ENCODE data around the gene UBE2D1. TPM values are rescaled to one million over a fixed set of nuclear protein-coding genes. Genes with fewer than 3 reads are reported as not detected.

UBE2D1 gene
- total RNA-seq, 1 experiment from 2014 or later = 24.6 TPM

GRCh38 chr10:58372607-58373441 is 38.0 kb downstream of the UBE2D1 start:
- DNase-seq (ENCODE audit: low spot score) (no peak), ATAC-seq (no peak)
- no peaks in the 10 kb centered on the region for H3K4me1 Mint-ChIP-seq
- H3K9me3 Mint-ChIP-seq = no peaks in the 10 kb centered on the region
- no peaks in the 10 kb centered on the region; the same call in 1 of the 2 replicates for H3K27me3 Mint-ChIP-seq (ENCODE audit: low read depth)
- ChIA-PET POLR2A (no interaction called here), CTCF (interaction anchor here (1.5 kb wide), 1 partner anchor 12 kb away, joined by 7 read pairs; the partner anchor contains the start of gene TFAM)
- TF ChIP-seq, protein P1, sequence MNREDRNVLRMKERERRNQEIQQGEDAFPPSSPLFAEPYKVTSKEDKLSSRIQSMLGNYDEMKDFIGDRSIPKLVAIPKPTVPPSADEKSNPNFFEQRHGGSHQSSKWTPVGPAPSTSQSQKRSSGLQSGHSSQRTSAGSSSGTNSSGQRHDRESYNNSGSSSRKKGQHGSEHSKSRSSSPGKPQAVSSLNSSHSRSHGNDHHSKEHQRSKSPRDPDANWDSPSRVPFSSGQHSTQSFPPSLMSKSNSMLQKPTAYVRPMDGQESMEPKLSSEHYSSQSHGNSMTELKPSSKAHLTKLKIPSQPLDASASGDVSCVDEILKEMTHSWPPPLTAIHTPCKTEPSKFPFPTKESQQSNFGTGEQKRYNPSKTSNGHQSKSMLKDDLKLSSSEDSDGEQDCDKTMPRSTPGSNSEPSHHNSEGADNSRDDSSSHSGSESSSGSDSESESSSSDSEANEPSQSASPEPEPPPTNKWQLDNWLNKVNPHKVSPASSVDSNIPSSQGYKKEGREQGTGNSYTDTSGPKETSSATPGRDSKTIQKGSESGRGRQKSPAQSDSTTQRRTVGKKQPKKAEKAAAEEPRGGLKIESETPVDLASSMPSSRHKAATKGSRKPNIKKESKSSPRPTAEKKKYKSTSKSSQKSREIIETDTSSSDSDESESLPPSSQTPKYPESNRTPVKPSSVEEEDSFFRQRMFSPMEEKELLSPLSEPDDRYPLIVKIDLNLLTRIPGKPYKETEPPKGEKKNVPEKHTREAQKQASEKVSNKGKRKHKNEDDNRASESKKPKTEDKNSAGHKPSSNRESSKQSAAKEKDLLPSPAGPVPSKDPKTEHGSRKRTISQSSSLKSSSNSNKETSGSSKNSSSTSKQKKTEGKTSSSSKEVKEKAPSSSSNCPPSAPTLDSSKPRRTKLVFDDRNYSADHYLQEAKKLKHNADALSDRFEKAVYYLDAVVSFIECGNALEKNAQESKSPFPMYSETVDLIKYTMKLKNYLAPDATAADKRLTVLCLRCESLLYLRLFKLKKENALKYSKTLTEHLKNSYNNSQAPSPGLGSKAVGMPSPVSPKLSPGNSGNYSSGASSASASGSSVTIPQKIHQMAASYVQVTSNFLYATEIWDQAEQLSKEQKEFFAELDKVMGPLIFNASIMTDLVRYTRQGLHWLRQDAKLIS (CRISPR knock-in tag; IDR thresholded peaks at IDR 0.05; ENCODE audit: borderline replicate concordance) = no peak
- TF ChIP-seq JAZF1 (CRISPR knock-in tag; IDR thresholded peaks at IDR 0.05) (no peak), NR1H2 (CRISPR knock-in tag; IDR thresholded peaks at IDR 0.05) (no peak), ZNF138 (CRISPR knock-in tag; conservative IDR thresholded peaks at IDR 0.05) (no peak), IRF2 (CRISPR knock-in tag; IDR thresholded peaks at IDR 0.05; ENCODE audit: borderline replicate concordance, low read depth) (no peak), MAX (CRISPR knock-in tag; IDR thresholded peaks at IDR 0.05) (no peak)
- TF ChIP-seq, protein P2, sequence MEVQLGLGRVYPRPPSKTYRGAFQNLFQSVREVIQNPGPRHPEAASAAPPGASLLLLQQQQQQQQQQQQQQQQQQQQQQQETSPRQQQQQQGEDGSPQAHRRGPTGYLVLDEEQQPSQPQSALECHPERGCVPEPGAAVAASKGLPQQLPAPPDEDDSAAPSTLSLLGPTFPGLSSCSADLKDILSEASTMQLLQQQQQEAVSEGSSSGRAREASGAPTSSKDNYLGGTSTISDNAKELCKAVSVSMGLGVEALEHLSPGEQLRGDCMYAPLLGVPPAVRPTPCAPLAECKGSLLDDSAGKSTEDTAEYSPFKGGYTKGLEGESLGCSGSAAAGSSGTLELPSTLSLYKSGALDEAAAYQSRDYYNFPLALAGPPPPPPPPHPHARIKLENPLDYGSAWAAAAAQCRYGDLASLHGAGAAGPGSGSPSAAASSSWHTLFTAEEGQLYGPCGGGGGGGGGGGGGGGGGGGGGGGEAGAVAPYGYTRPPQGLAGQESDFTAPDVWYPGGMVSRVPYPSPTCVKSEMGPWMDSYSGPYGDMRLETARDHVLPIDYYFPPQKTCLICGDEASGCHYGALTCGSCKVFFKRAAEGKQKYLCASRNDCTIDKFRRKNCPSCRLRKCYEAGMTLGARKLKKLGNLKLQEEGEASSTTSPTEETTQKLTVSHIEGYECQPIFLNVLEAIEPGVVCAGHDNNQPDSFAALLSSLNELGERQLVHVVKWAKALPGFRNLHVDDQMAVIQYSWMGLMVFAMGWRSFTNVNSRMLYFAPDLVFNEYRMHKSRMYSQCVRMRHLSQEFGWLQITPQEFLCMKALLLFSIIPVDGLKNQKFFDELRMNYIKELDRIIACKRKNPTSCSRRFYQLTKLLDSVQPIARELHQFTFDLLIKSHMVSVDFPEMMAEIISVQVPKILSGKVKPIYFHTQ (CRISPR knock-in tag; IDR thresholded peaks at IDR 0.05) = no peak
- H3K27ac Mint-ChIP-seq = no peak overlapping the region
- no peaks in the 10 kb centered on the region for H3K36me3 Mint-ChIP-seq
- no peak overlapping the region for H3K4me3 Mint-ChIP-seq

DNA sequence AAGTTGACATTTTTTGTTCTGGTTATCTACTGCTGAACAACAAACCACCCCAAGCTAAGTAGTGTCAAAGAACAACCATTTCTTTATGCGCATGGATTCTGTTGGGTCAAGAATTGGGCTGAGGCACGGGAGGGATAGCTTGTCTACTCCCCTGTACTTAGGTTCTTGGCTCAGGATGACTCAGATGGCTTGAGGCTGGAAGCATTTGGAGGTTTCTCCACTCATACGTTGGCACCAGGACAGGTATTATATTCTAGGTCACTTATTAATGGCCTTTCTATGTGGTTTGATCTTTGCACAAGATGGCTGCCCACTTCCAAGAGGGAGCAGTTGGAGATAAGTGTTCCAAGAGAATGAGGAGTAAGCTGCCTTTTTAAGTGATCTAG is 38.6 kb downstream of the UBE2D1 start:
- no peak for ATAC-seq
- CTCF ChIA-PET = interaction anchor here (1.5 kb wide), 1 partner anchor 11 kb away, joined by 7 read pairs; the partner anchor contains the start of gene TFAM
- TF ChIP-seq MLX (CRISPR knock-in tag; IDR thresholded peaks at IDR 0.05) (no peak), NFE2L1 (CRISPR knock-in tag; IDR thresholded peaks at IDR 0.05) (no peak), CBFB (CRISPR knock-in tag; IDR thresholded peaks at IDR 0.05; ENCODE audit: low read depth) (no peak), GTF2I (CRISPR knock-in tag; conservative IDR thresholded peaks at IDR 0.05) (no peak), SOX15 (CRISPR knock-in tag; IDR thresholded peaks at IDR 0.05) (no peak), GRHL2 (CRISPR knock-in tag; IDR thresholded peaks at IDR 0.05; ENCODE audit: insufficient replicate concordance, severe bottlenecking) (no peak), USF1 (CRISPR knock-in tag; IDR thresholded peaks at IDR 0.05) (no peak), GABPB1 (CRISPR knock-in tag; IDR thresholded peaks at IDR 0.05) (no peak), SP1 (CRISPR knock-in tag; conservative IDR thresholded peaks at IDR 0.05) (no peak), KAT7 (CRISPR knock-in tag; IDR thresholded peaks at IDR 0.05; ENCODE audit: borderline replicate concordance) (no peak), NFYB (CRISPR knock-in tag; conservative IDR thresholded peaks at IDR 0.05; ENCODE audit: low read depth) (no peak), OVOL2 (CRISPR knock-in tag; IDR thresholded peaks at IDR 0.05; ENCODE audit: borderline replicate concordance) (no peak), CREM (CRISPR knock-in tag; IDR thresholded peaks at IDR 0.05) (no peak), ZNF532 (CRISPR knock-in tag; IDR thresholded peaks at IDR 0.05; ENCODE audit: borderline replicate concordance) (no peak), JAZF1 (CRISPR knock-in tag; IDR thresholded peaks at IDR 0.05) (no peak), MAX (CRISPR knock-in tag; IDR thresholded peaks at IDR 0.05) (no peak)

More for the DNA sequence above, 38.6 kb downstream of the UBE2D1 start:
- no peak overlapping the region for H3K4me3 Mint-ChIP-seq
- POLR2A ChIA-PET = no interaction called here
- no peak for DNase-seq (ENCODE audit: low spot score)
- H3K27ac Mint-ChIP-seq = no peak overlapping the region
- H3K27me3 Mint-ChIP-seq (ENCODE audit: low read depth) = no peaks in the 10 kb centered on the region; the same call in 1 of the 2 replicates
- no peaks in the 10 kb centered on the region for H3K9me3 Mint-ChIP-seq
- H3K4me1 Mint-ChIP-seq = no peaks in the 10 kb centered on the region
- H3K36me3 Mint-ChIP-seq = no peaks in the 10 kb centered on the region
